H9 (cell line): ENCODE measurements around the gene GDI2. TPM values are rescaled to one million over a fixed set of nuclear protein-coding genes. Genes with fewer than 3 reads are reported as not detected.

ENCODE experiments used
- DNase-seq: peaks from one replicate; pipeline ENCODE4 v3.0.0-alpha.2; 2017
- H2AFZ ChIP-seq: one replicate; pipeline ENCODE4 v1.6.1; 2013; ENCODE audit warnings: mild to moderate bottlenecking, low read length, control low read depth, moderate library complexity
- H2AK5ac ChIP-seq: 2 replicates; pipeline ENCODE4 v1.6.1; 2013; ENCODE audit warnings: low read length, control low read depth, mixed read lengths; ENCODE audit not compliant: insufficient read length
- H2BK120ac ChIP-seq: one replicate; pipeline ENCODE4 v1.6.1; 2013; ENCODE audit warnings: low read depth, mild to moderate bottlenecking, low read length, control low read depth, inconsistent platforms; ENCODE audit not compliant: poor library complexity, severe bottlenecking
- H2BK12ac ChIP-seq: 2 replicates; pipeline ENCODE4 v1.6.1; 2013; ENCODE audit warnings: low read length, control low read depth, mixed read lengths, low read depth; ENCODE audit not compliant: insufficient read length
- H2BK15ac ChIP-seq: 2 replicates; pipeline ENCODE4 v1.6.1; 2013; ENCODE audit warnings: low read depth, low read length, control low read depth
- H2BK20ac ChIP-seq: one replicate; pipeline ENCODE4 v1.6.1; 2013; ENCODE audit warnings: low read depth, mild to moderate bottlenecking, low read length, control low read depth, inconsistent platforms; ENCODE audit not compliant: poor library complexity, severe bottlenecking
- H2BK5ac ChIP-seq: 2 replicates; pipeline ENCODE4 v1.6.1; 2013; ENCODE audit warnings: low read length, control low read depth, mixed read lengths; ENCODE audit not compliant: insufficient read length
- H3K14ac ChIP-seq: 2 replicates; pipeline ENCODE4 v1.6.1; 2013; ENCODE audit warnings: low read length, control low read depth; ENCODE audit not compliant: insufficient read depth
- H3K18ac ChIP-seq: 2 replicates; pipeline ENCODE4 v1.6.1; 2013; ENCODE audit warnings: low read depth, mild to moderate bottlenecking, mixed read lengths, low read length, control low read depth; ENCODE audit not compliant: insufficient read length
- H3K23ac ChIP-seq: 2 replicates; pipeline ENCODE4 v1.6.1; 2013; ENCODE audit warnings: low read length, control low read depth, mixed read lengths, low read depth; ENCODE audit not compliant: insufficient read length
- H3K23me2 ChIP-seq: 2 replicates; pipeline ENCODE4 v1.6.1; 2013; ENCODE audit warnings: low read depth, mild to moderate bottlenecking, mixed read lengths, low read length, control low read depth; ENCODE audit not compliant: insufficient read length, poor library complexity, severe bottlenecking
- H3K27ac ChIP-seq: 2 replicates; pipeline ENCODE4 v1.5.1; 2013; ENCODE audit warnings: low read length, control low read depth, mixed read lengths, low read depth; ENCODE audit not compliant: insufficient read length
- H3K27me3 ChIP-seq: 2 replicates; pipeline ENCODE4 v1.6.1; 2013; ENCODE audit warnings: low read length, control low read depth, inconsistent platforms; ENCODE audit not compliant: insufficient read depth
- H3K4ac ChIP-seq: 2 replicates; pipeline ENCODE4 v1.6.1; 2013; ENCODE audit warnings: low read depth, mild to moderate bottlenecking, control low read depth, inconsistent platforms, low read length, moderate library complexity
- H3K4me1 ChIP-seq: 2 replicates; pipeline ENCODE4 v1.6.1; 2013; ENCODE audit warnings: low read length, control low read depth, inconsistent platforms; ENCODE audit not compliant: insufficient read depth
- H3K4me2 ChIP-seq: 2 replicates; pipeline ENCODE4 v1.6.1; 2013; ENCODE audit warnings: low read length, control low read depth, mixed read lengths; ENCODE audit not compliant: insufficient read length, insufficient read depth
- H3K56ac ChIP-seq: 2 replicates; pipeline ENCODE4 v1.6.1; 2013; ENCODE audit warnings: low read depth, mild to moderate bottlenecking, mixed read lengths, low read length, control low read depth; ENCODE audit not compliant: insufficient read length
- H3K79me1 ChIP-seq: 2 replicates; pipeline ENCODE4 v1.6.1; 2013; ENCODE audit warnings: low read depth, mild to moderate bottlenecking, moderate library complexity, low read length, control low read depth, inconsistent platforms; ENCODE audit not compliant: insufficient read depth, poor library complexity, severe bottlenecking
- H3K79me2 ChIP-seq: 2 replicates; pipeline ENCODE4 v1.6.1; 2013; ENCODE audit warnings: low read length, control low read depth, inconsistent platforms; ENCODE audit not compliant: insufficient read depth
- H3K9ac ChIP-seq: 2 replicates; pipeline ENCODE4 v1.6.1; 2013; ENCODE audit warnings: low read length, control low read depth, mixed read lengths; ENCODE audit not compliant: insufficient read length; ENCODE audit errors: extremely low read depth
- H3K9me3 ChIP-seq: one replicate; pipeline ENCODE4 v1.6.1; 2013; ENCODE audit warnings: low read depth, low read length, inconsistent platforms; ENCODE audit not compliant: control insufficient read depth
- H3T11ph ChIP-seq: one replicate; pipeline ENCODE4 v1.6.1; 2013; ENCODE audit warnings: mild to moderate bottlenecking, low read length, control low read depth, inconsistent platforms
- H4K20me1 ChIP-seq: one replicate; pipeline ENCODE4 v1.6.1; 2013; ENCODE audit not compliant: control insufficient read depth, insufficient read length, insufficient read depth
- H4K5ac ChIP-seq: 2 replicates; pipeline ENCODE4 v1.6.1; 2013; ENCODE audit warnings: low read depth, mild to moderate bottlenecking, mixed read lengths, low read length, control low read depth; ENCODE audit not compliant: insufficient read length
- H4K8ac ChIP-seq: replicated peaks from 2 replicates; pipeline ENCODE4 v1.6.1; 2013; ENCODE audit warnings: low read length, control low read depth, mixed read lengths, low read depth; ENCODE audit not compliant: insufficient read length
- H4K91ac ChIP-seq: 2 replicates; pipeline ENCODE4 v1.6.1; 2013; ENCODE audit warnings: low read depth, mild to moderate bottlenecking, moderate library complexity, mixed read lengths, low read length, control low read depth; ENCODE audit not compliant: insufficient read length
- H3K27ac Mint-ChIP-seq, 3 experiments: 2 replicates in 2 of 3; 3 replicates in 1 of 3; pipeline ENCODE4 v1.8.0; 2020 to 2021; ENCODE audit warnings: mixed read lengths in 3 of 3, mild to moderate bottlenecking in 1 of 3, moderate library complexity in 1 of 3
- H3K27me3 Mint-ChIP-seq: 2 replicates; pipeline ENCODE4 v1.8.0; 2021; ENCODE audit warnings: low read depth, mild to moderate bottlenecking, moderate library complexity, mixed read lengths
- H3K36me3 Mint-ChIP-seq, 3 experiments: 2 replicates in 2 of 3; 3 replicates in 1 of 3; pipeline ENCODE4 v1.8.0; 2020 to 2021; ENCODE audit warnings: low read depth in 3 of 3, mixed read lengths in 3 of 3; ENCODE audit not compliant: insufficient read depth in 1 of 3
- H3K4me1 Mint-ChIP-seq, 2 experiments: 2 replicates each; pipeline ENCODE4 v1.8.0; 2020; ENCODE audit warnings: mixed read lengths in 2 of 2
- H3K4me3 Mint-ChIP-seq, 2 experiments: 2 replicates in 1 of 2; 3 replicates in 1 of 2; pipeline ENCODE4 v1.8.0; 2020 to 2021; ENCODE audit warnings: mild to moderate bottlenecking in 2 of 2, mixed read lengths in 2 of 2, moderate library complexity in 1 of 2
- H3K9me3 Mint-ChIP-seq, 2 experiments: 2 replicates in 1 of 2; 3 replicates in 1 of 2; pipeline ENCODE4 v1.8.0; 2020; ENCODE audit warnings: mild to moderate bottlenecking in 2 of 2, mixed read lengths in 2 of 2, moderate library complexity in 1 of 2
- CTCF ChIP-seq: fragments of 200-600 bp; sonication (generic); conservative IDR thresholded peaks from 3 replicates; pipeline ENCODE4 v1.8.0; 2021; ENCODE audit warnings: antibody characterized with exemption, mild to moderate bottlenecking
- WGBS: extraction: QIAGEN DNeasy Blood & Tissue Kit; methylation state at CpG from one replicate; pipeline ENCODE4 v1.1.7; 2013; ENCODE audit warnings: missing lambda C conversion rate, low lambda C conversion rate, mixed read lengths; ENCODE audit not compliant: insufficient read length; ENCODE audit errors: extremely low coverage; 5-methylcytosine and 5-hydroxymethylcytosine counted together
- total RNA-seq: library from RNA; stranded (reverse); gene quantifications from 2 replicates; pipeline ENCODE4 v1.2.1, GENCODE V29; 2021

GDI2 gene
- total RNA-seq, 1 experiment from 2014 or later = 351 TPM

GRCh38 chr10:5858811-5859210 lies 45.6 kb upstream of the GDI2 start:
- H3K36me3 Mint-ChIP-seq = peaks cover 13 to 15% (median 13%) of the 10 kb centered on the region in 3 experiments; a peak in 5 of 7 replicates
- H3K9me3 Mint-ChIP-seq = no peaks in the 10 kb centered on the region; a peak in 1 of 5 replicates
- Histone ChIP-seq H3T11ph (no peak overlapping the region), H3K56ac (no peak overlapping the region), H3K14ac (no peak overlapping the region), H4K91ac (no peak overlapping the region), H2BK15ac (no peak overlapping the region), H3K4me1 (no peaks in the 10 kb centered on the region), H3K18ac (no peak overlapping the region), H3K23me2 (no peaks in the 10 kb centered on the region), H2BK12ac (no peak overlapping the region), H4K5ac (no peak overlapping the region), H2AFZ (no peak overlapping the region), H3K79me1 (no peaks in the 10 kb centered on the region), H2BK120ac (no peak overlapping the region), H3K27ac (no peak overlapping the region), H4K20me1 (no peaks in the 10 kb centered on the region), H3K27me3 (no peaks in the 10 kb centered on the region; the same call in 1 of the 2 replicates), H3K4me2 (no peak overlapping the region), H2BK20ac (no peak overlapping the region), H4K8ac (no peak overlapping the region), H2BK5ac (no peak overlapping the region), H3K9me3 (no peaks in the 10 kb centered on the region), H2AK5ac (no peak overlapping the region), H3K9ac (no peak overlapping the region), H3K4ac (no peak overlapping the region), H3K23ac (no peak overlapping the region), H3K79me2 (no peaks in the 10 kb centered on the region)
- no CpG with 5 or more reads among the region's 5 CpGs for WGBS
- no peak for TF ChIP-seq CTCF
- H3K4me1 Mint-ChIP-seq = peaks cover 4 to 7% of the 10 kb centered on the region in 2 experiments
- no peak overlapping the region for H3K4me3 Mint-ChIP-seq
- H3K27me3 Mint-ChIP-seq = no peaks in the 10 kb centered on the region
- H3K27ac Mint-ChIP-seq = no peak overlapping the region
- no peak for DNase-seq
